ENCODE data around the gene UBTF.

UBTF gene

GRCh38 chr17:44170499-44171201 is 48.8 kb downstream of the UBTF start, which contains the start of gene ASB16:
Gene ASB16, plus strand, starts transcription at chr17:44170704. Its CDS starts 86 bp downstream, at chr17:44170790.
- DNase-seq (ENCODE audit: low spot score): no peak

- DNase-seq (ENCODE audit: low spot score): no peak
Measured at GRCh38 chr17:44170135-44170498, 49.4 kb downstream of the UBTF start.

- no peak for DNase-seq (ENCODE audit: low spot score)
Measured at GRCh38 chr17:44167181-44167861, 52.2 kb downstream of the UBTF start.

GRCh38 chr17:44164476-44164875 is 55.0 kb downstream of the UBTF start:
- no peak for DNase-seq (ENCODE audit: low spot score)

- DNase-seq (ENCODE audit: low spot score): no peak
Measured at GRCh38 chr17:44159519-44160210, 59.8 kb downstream of the UBTF start.

- DNase-seq (ENCODE audit: low spot score): no peak
Measured at GRCh38 chr17:44155488-44155887, 64.0 kb downstream of the UBTF start.

All from Ammon's horn (tissue), 1 donor.